NCI-H524 (cell line): ENCODE measurements around the gene MBD3.
"Not testable (repeated sequence)": the region's sequence is repeated elsewhere in the genome, so short reads cannot be mapped to it uniquely, and the experiment has no call there.

Experiments used
- DNase-seq, 2 experiments: peaks; one replicate each; lab custom pipeline; 2025; lab: John Stamatoyannopoulos, UW

Gene MBD3, protein sequence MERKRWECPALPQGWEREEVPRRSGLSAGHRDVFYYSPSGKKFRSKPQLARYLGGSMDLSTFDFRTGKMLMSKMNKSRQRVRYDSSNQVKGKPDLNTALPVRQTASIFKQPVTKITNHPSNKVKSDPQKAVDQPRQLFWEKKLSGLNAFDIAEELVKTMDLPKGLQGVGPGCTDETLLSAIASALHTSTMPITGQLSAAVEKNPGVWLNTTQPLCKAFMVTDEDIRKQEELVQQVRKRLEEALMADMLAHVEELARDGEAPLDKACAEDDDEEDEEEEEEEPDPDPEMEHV

DNA sequence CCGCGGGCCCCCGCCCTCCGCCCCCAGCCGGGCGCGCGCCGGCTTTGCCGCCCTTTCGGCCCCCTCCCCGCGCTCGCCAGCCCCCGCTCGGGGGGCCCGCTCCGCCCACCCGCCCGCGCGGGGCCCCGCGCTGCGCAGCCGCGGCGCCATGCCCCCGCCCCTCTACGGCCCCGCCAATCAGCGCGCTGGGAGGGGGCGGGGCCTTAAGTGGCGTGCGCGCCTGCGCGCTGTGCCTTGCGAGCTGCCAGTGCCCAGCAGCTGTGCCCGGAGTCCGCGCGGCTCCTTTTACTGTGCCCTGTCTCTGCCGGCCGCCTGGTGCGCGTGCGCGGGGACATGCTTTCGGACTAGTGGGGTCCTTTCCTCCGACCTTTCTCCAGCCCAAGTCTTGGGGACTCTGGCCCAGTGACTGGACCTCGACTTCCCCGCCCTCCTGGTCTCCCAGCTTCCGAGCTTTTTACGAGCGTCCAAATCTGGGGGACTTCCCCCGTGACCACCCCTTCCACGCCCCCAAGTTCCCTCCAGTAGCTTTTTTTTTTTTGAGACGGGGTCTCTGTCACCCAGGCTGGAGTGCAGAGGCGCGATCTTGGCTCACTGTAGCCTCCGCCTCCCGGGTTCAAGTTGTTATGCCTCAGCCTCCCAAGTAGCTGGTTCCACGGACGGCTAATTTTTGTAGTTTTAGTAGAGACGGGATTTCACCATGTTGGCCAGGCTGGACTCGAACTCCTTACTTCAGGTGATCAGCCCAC is at the start of gene MBD3:
MBD3 (minus strand) TSS at position 111 of the 746 bp plus-strand sequence. CDS start 234 bp downstream, outside the sequence.
- DNase-seq = peak; percentile 90 to 98

DNA sequence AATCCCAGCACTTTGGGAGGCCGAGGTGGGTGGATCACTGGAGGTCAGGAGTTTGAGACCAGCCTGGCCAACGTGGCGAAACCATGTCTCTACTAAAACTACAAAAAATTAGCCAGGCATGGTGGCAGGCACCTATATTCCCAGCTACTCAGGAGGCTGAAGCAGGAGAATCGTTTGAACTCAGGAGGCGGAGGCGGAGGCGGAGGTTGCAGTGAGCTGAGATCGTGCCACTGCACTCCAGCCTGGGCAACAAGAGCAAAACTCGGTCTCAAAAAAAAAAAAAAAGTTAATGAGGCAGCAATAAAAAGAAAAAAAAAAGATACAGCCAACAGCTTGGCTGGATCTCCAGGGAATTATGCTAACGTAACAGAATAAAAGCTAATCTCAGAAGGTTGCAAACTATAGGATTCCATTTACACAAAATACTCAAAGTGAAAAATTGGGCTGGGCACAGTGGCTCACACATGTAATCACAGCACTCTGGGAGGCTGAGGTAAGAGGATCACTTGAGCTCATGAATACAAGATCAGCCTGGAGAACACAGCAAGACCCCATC is 48.3 kb upstream of the MBD3 start:
- DNase-seq = not testable (repeated sequence)

DNA sequence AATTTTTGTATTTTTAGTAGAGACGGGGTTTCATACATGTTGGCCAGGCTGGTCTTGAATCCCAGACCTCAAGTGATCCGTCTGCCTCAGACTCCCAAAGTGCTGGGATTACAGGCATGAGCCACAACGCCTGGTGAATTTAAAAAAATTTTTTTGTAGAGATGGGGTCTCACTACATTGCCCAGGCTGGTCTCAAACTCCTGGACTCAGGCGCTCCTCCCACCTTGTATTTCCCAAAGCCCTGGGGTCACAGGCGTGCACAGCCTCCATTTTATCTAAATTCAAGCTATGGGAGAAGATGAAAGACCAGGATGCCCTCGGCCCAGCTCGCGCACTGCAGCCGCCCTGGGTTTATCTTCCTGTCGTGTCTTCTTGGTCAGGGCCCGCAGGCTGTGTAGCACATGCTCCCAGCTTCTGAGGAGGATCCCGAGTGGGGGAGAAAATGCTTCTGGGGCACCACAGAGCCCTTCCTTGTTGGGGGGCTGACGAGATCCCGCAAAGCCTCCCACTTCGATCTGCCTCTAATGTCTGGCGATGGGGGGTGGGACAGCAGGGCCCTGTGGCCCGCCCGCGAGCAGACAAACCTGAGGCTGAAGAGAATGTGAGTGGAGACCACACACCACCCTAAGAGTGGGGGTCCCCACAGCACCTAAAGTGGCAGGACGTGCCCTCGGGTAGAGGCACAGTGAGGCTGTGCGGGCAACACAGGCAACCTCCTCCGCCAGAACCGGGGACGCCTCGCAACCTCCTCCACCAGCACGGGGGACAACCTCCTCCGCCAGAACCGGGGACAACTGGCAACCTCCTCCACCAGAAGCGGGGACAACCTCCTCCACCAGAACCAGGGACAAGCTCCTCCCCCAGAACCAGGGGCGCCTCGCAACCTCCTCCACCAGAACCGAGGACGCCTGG is 43.9 kb upstream of the MBD3 start:
- DNase-seq = no peak

DNA sequence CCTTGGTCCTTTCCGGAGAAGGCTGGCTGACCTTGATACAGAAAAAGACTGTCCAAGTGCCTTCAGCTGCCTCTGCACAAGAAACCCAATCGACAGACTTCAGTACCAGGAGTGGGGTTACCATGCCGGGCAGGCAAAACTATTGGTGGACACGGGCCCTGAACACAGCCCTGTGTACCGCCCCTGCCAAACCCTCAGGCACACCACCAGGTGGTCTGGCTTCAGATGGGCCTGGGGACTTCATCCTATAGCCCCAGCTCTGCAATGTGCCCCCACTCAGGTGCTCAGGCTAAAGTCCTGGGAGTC is 42.2 kb upstream of the MBD3 start:
- no peak for DNase-seq

DNA sequence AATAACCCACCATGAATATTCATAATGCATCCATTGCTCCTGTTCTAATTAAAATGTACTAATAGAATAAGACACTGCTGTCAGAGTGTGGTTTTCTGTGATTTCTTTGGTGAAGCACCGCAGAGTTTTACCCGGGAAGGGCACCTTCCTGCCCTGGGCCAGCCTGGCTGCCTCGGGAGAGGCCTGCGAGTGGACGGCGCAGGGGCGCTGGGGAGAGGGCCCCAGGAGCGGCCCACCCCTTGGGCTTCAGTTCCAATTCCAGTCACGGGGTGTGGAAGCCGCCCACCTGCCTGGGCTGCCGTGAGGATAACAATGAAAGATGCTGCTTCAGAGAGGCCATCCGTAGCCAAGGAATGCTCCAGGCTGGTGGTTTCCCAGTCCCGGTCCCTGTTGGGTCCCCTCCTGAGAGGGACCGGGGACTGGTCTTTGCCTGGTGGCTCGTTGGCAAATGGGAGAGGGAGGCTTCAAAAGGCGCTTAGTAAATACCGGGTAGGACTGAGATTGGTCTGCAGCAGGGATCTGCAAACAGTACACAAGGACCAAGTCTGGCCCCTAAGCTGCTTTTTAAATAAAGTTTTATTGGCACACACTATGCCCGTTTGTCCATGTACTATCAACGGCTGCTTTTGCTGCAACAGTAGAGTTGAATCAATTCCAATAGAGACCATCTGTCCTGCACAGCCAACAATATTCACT is 41.7 kb upstream of the MBD3 start:
- no peak for DNase-seq

DNA sequence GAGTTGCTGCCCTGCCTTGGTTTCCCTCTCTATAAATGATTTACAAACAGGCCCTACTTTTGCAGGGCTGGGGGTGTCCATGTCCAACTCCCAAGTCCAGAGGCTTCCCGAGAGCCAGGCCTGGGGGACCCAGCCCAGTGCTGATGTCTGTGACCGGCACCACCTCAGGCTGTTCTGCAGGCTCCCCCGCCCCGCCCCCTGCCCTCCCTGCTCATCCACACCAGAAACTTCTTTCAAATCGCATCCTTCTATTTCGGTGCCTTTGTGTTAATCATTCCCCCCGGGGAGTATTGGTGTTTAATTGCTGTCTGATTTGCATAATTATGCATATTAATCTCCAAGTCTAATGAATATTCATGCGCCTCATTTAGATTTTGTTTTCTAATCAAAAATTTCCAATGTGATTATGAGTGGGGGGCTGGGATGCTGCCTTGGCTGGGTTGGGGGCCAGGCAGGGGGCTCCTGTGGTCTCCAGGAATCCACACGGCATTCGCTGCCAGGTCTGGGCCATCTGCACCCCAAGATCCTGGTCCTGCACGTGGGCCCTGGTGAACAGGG is 40.7 kb upstream of the MBD3 start:
- DNase-seq = no peak

DNA sequence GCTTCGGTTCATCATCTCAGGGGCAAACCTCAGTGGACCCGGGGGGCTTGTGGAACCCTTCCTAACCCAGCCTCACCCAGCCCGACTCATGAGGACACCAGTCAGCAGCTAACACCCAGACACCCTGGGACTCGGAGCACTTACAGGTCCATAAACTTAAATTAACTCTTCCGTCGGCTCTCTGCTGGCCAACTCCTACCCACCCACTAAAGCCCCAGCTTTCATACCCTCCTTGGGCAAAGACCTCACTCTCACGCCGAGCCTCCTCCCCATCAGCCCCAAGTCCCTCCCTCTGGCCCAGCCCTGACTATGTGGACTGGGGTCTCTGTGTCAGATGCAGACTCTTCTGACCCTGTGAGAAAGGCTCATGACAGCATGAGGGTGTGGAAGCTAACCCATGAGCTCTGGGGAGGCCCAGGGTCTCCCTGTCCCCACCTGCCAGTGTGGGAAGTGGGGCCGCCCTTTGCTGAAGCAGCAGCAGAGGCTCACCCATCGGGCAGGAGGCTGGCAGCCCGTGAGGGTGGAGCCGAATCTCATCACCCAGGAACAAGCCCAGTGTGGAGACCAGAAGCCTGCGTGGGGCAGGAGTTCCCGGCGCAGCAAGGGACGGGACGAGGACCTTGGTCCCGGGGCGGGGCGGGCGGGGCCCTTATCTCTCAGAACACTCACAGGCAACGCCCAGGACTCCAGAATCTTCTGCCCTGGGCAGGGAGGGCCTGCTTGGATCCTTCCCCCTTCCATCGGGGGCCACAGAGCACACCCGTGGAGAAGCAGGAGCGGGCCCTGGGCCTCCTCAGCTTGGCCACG is 40.0 kb upstream of the MBD3 start:
- DNase-seq = no peak

DNA sequence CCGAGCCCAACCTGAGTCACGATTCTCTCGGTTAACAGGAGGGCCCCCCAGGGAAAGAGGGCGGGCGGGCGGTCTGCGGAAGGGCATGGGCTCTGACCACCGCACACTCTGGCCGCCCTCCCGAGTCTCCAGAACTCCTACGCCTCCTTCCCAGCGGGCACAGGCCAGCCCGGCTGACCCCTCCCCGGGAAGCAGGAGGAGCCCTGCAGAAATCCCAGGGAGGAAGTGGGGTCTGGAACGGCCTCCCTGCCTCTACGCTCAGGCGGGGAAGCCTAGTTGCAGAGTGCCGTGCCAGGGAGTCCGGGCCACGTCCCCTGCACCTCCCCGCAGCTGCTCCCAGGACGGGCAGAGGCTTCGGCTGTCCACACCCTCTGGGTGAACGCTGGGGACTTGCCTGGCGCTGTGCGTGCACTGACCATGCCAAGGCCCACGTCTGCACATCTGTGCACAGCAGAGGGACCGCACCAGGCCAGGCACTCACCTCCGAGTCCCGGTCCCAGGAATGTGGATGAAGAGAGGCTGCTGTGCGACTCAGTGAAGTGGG is 39.0 kb upstream of the MBD3 start:
- no peak for DNase-seq

DNA sequence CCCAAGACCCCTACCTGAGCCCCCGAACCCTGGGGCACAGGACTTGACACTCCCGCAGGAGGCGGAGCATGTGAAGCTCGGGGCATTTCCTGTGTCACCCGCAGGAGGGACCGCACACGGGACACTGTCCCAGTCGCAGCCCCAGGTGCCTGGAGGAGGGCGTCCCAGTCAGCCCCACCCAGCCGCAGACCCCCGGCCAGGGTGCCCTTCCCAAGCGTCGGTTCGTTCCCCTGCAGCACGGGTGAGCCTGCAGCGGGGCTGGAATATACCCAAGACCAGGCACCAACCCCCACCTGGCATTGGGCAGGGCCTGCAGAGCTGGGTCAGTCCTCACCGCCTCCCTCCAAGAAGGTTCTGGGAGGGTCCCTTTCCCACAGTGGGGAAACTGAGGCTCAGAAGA is 38.1 kb upstream of the MBD3 start:
- DNase-seq = no peak

DNA sequence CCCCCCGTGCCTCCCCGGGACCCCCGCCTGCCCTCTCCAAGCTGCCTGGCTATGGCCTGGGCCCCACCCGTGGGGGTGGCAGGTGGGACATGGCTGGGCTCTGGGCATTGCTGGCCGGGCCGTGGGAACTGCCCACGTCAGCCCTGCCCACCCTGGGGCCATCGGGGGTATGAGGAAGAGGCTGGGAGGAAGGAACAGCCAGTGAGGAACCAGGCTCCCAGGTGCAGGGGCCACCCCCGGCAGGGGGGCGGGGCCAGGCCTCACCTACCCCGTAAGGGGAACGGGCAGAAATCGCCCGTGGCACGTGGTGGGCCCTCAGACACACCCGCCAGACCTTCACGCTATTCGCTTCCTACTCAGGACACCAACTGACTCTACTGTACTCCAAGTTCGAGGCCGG is 37.3 kb upstream of the MBD3 start:
- DNase-seq = no peak

DNA sequence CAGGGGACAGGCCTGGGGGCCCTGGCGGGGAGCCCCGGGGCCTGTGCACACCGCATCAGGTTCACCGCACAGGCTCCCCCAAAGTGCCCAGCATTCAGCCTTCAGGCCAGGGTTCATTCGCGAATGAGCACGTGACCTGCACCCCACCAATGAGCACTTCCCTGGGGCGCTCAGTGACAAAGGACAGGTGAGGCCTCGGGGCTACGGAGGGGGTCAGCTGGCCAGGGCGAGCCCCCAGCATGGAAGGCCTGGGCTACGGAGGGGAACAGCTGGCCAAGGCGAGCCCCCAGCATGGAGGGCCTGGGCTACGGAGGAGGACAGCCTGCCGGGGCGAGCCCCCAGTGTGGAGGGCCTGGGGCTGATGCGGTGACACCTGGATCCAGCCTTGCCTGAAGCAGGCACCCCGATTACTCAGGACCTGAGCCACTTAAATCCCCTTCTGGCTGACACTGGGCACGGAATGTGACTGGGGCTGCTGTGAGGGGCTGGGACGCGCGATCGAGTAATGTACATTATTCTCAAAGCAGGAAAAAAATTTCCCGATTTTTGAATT is 36.7 kb upstream of the MBD3 start:
- DNase-seq = no peak

DNA sequence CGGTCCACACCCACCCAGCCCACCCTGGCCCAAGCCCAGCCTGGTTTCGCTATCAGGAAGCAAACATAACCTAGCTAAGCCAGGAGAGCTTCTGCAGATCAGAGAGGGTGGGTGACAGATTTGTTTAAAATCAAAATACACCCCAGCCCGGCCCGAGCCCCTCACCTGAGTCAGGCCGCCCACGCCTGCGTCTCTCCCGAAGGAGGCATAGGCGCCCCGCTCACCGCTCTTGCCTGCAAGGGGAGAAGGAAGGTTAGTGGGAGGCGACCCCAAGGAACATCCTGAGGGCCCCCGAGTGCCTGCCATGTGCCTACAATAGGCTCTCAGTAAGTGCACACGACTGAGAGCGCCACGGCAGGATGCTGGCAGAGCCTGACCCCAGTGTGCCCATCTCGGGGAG is 34.5 kb upstream of the MBD3 start:
- DNase-seq = no peak

DNA sequence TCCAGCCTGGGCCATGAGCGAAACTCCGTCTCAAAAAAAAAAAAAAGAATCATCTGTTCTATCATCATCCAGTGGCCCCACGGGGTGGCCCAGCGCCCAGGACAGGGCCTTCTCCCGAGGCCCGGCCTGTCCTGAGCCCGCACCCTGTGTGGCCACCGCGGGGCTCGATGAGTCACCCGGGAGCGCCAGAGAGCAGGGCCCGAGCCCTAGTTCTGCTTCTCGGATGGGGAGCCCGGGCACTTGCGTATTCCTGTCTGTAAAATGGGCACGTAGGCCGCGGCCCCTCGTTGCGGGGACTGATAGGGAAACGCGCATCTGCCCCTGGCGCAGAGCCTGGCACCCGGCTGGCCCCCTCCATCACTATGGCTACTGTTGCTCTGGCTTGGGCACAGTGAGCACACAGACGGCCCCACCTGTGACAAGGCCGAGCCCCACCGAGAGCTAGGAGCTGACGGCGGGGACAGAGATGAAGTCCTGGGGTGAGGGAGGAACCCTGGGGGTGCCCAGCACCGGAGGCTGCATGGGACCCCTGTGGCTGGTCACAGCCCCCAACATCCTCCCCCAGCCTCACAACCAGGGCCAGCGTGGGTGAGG is 33.8 kb upstream of the MBD3 start:
- no peak for DNase-seq

DNA sequence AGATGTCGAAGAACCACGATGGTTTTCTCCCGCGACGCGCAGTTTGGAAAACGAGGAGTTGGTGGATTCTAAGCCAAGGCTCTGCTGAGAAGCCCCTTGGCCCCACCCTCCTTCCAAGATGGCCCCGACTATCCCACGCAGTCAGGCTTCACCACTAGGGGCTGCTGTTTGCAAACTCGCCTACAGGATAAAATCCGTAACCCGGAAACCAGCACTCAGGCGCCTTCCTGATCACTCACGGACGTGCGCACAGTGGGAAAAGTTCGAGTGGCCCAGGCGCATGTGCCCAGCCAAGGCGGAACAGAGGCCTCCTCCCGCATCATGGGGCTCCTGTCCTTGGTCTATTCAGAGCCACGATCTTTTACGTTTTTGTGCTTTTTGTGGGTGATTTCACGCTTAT is 31.8 kb upstream of the MBD3 start:
- DNase-seq = peak; percentile 23 to 77

DNA sequence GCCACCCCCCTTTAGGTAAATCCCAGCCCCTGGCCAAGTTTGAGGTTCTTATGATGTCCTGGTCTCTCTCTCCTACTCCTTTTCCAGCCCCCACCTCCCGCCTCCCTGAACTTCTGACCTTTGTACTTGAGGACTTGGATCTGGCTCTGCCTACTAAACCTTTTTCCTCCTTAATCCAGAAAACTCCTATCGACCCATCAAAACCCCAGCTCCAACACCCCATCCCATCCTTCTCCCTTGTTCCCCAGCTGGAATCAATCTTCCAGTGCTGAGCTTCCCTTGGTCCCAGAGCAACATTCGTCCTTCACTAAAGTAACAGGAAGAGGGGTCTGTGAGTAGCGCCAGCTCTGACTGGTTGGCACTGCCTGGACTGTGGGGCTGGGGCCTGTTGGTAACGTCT is 29.9 kb upstream of the MBD3 start:
- DNase-seq = no peak

DNA sequence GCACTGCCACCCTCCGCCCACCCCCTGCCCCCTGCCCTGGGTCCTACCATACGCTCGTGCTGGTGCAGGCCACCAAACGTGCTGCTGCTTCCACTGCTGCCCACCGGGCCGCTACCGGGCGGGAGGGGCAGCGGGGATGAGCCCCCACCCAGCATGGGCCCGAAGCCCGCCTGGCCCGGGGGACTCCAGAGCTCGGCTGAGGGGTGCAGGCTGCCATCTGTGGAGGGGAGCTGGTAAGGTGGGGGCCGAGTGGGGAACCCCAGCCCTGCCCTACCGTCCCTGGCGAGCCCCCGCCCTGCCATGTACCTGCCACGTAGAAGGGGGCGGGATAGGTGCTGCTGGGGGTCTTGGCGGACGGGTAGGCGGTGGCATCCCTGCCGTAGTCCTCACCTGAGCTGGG is 29.3 kb upstream of the MBD3 start:
- DNase-seq = no peak

DNA sequence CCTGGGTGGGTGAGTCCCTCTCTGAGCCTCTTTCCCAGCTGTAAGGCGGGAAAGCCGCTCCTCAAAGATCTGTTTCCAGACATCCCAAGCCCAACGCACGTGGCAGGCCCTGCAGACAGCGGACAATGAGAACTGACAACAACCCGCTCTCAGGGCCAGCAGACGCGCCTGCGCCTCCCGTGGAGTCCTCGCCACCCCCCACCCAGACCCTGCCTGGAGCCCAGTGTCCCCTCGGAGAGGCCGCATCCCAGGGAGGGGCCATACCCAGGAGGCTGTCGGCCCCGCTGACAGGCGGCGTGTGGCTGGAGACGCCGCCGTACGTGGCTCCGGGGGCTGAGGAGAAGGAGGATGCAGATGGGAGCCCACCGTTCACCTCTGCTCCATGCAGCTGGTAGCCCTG is 28.9 kb upstream of the MBD3 start:
- DNase-seq = no peak

DNA sequence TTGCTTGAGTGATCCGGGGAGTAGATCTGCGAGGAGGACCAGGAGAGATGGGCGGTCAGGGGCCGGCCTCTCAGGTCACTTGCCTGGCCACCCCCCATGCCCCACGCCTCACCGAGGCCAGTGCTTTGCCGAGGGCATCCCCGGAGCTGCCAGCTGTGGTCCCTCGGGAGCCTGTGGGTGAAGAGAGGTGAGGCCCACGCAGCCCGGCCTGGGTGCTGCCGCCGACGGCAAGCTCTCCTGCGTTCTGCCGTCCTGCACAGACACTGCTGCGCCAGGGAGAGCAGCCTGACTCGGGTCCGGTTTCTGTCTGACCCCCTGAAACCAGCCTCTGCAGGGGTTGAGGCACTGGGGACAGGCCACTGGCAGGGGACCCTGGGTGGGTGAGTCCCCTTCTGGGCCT is 28.4 kb upstream of the MBD3 start:
- DNase-seq = no peak

DNA sequence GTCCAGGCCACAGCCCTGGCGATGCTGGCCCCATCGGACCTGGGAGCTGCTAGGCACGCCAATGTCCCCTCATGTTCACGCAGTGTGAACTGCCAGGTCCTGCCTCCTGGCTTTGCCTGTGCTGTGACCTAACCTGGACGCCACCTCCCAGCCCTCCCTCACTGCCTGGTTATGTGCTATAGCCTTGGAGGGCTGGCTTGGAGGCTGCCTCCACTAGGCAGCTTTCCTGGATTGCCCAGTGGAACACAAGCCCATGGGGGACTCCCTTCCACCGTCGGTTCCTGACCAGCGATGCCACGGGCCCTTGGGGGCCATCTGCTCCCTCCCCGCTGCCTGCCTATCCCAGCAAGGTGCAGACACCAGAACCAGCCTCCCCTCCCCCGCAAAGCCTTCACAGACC is 27.8 kb upstream of the MBD3 start:
- DNase-seq = no peak

DNA sequence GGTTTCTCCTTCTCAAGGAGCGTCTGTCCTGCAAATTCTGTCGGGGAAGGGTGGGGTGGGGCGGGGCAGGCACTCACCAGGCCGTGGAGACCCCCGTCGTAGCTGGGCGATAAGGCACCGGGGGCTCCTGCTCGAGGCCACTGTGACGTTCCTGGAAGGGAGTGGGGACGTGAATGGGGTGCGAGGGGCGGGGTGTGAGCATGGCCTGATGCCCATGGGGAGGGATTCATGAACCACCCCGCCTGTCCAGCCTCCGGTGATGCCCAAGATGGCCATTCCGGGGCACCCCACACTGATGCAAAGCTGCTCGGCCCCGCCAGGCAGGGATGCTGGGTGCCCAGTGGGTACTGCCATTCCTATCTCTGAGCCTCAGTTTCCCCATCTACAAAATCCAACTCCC is 27.0 kb upstream of the MBD3 start:
- no peak for DNase-seq
